Keratinocyte (primary cell): ENCODE data around the gene UBE2R2.

Experiments used
- CTCF ChIP-seq, 3 experiments: IDR thresholded peaks in 1 of 3; conservative IDR thresholded peaks in 1 of 3; optimal IDR thresholded peaks in 1 of 3; 2 replicates in 2 of 3; 3 replicates in 1 of 3; pipeline versions ENCODE3 to v1.5.1; 2011; ENCODE audit warnings: low read length in 3 of 3, mild to moderate bottlenecking in 3 of 3, moderate library complexity in 2 of 3, control low read depth in 1 of 3, inconsistent platforms in 1 of 3; ENCODE audit not compliant: insufficient read depth in 2 of 3; ENCODE audit errors: extremely low read depth in 1 of 3
- EZH2 ChIP-seq: IDR thresholded peaks from one replicate; pipeline ENCODE4 v1.6.1; 2012; ENCODE audit warnings: inconsistent platforms, mild to moderate bottlenecking, low read length, moderate library complexity

DNA sequence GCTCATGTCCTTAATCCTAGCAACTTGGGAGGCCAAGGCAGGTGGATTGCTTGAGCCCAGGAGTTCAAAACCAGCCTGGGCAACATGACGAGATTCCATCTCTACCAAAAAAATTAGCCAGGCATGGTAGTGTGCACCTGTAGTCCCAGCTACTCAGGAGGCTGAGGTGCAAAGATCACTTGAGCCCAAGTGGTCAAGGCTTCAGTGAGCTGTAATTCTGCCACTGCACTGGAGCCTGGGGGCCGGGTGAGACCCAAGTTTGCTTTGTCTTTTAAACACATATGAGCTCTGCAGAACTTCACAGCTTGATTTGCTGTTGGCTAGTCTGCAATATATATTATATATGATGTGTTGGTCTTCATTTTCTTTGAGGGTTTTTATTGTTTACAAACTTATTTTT is 89.8 kb downstream of the UBE2R2 start:
- TF ChIP-seq CTCF (optimal IDR thresholded peaks at IDR 0.05 in 1 of 3, IDR thresholded peaks at IDR 0.05 in 1 of 3, conservative IDR thresholded peaks at IDR 0.05 in 1 of 3; ENCODE audit: extremely low read depth in 1 of 3, insufficient read depth in 2 of 3, low read length in 3 of 3) (no peak), EZH2 (no peak)
